HepG2 (cell line): ENCODE data around the gene ZNF175.

Source experiments
- AKAP8 ChIP-seq: sonication (generic); formaldehyde crosslinking; IDR thresholded peaks from 2 replicates; pipeline ENCODE4 v1.5.1; 2020; ENCODE audit warnings: mild to moderate bottlenecking, missing genetic modification reagents
- CTCF ChIP-seq: sonication (generic); formaldehyde crosslinking; IDR thresholded peaks from 2 replicates; pipeline ENCODE4 v1.5.0; 2020; ENCODE audit warnings: mild to moderate bottlenecking, missing genetic modification reagents, moderate library complexity
- ESRRA ChIP-seq: sonication (generic); formaldehyde crosslinking; IDR thresholded peaks from 2 replicates; pipeline ENCODE4 v1.5.1; 2020; ENCODE audit warnings: mild to moderate bottlenecking, low read depth, missing genetic modification reagents
- FOXM1 ChIP-seq: sonication (generic); formaldehyde crosslinking; IDR thresholded peaks from 2 replicates; pipeline ENCODE4 v1.5.0; 2020; ENCODE audit warnings: missing genetic modification reagents
- HMG20A ChIP-seq: IDR thresholded peaks from 2 replicates; pipeline ENCODE4 v1.6.1; 2016; ENCODE audit warnings: borderline replicate concordance
- HOXA7 ChIP-seq: sonication (generic); formaldehyde crosslinking; IDR thresholded peaks from 2 replicates; pipeline ENCODE4 v1.8.1; 2022; ENCODE audit warnings: mild to moderate bottlenecking, missing genetic modification reagents, moderate library complexity
- NR2F6 ChIP-seq, 2 experiments: IDR thresholded peaks; 2 replicates each; pipeline ENCODE4 v1.6.1; 2016; ENCODE audit warnings: antibody characterized with exemption in 1 of 2, mild to moderate bottlenecking in 1 of 2
- PAWR ChIP-seq: sonication (generic); formaldehyde crosslinking; IDR thresholded peaks from 2 replicates; pipeline ENCODE4 v1.4.0; 2020; ENCODE audit warnings: missing genetic modification reagents, mild to moderate bottlenecking, borderline replicate concordance
- POLR2A ChIP-seq, 2 experiments: IDR thresholded peaks; 2 replicates each; pipeline ENCODE4 v1.6.1; 2011; ENCODE audit warnings: low read depth in 2 of 2, low read length in 2 of 2, mild to moderate bottlenecking in 1 of 2, moderate library complexity in 1 of 2; ENCODE audit not compliant: insufficient read depth in 1 of 2
- SMC3 ChIP-seq: IDR thresholded peaks from 2 replicates; pipeline ENCODE4 v1.6.1; 2011; ENCODE audit warnings: low read length, improper control_type of control experiment
- ZFP37 ChIP-seq: sonication (generic); formaldehyde crosslinking; IDR thresholded peaks from 2 replicates; pipeline ENCODE4 v1.4.0; 2020; ENCODE audit warnings: missing genetic modification reagents, borderline replicate concordance
- ZNF274 ChIP-seq: sonication (generic); formaldehyde crosslinking; IDR thresholded peaks from 2 replicates; pipeline ENCODE4 v1.5.1; 2020; ENCODE audit warnings: mild to moderate bottlenecking, missing genetic modification reagents

DNA sequence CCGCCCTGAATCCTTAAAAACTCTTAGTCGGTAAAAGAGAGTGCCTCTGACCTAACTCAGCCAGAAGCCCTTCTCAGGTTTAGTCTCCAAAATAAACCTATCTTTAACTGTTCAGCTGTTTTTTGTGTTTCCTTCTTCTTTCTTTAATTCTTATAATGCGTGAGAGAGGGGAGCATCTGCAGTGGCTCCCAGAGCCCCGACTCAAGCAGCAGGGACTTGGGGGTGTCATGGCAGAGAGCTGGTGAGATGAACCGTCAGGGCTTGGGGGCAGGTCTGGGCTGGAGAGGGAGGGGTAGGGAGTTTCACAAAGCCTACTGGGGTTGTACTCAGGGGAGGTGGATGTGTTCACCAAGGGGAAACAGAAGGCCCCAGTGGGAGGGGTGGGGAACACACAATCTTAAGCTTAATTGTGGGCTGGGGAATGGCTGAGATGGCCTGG is 22.9 kb upstream of the ZNF175 start:
- no peak for TF ChIP-seq NR2F6 (IDR thresholded peaks at IDR 0.05)
- no peak for TF ChIP-seq NR2F6 (CRISPR knock-in tag; IDR thresholded peaks at IDR 0.05)
- no peak for TF ChIP-seq HOXA7 (CRISPR knock-in tag)
- no peak for TF ChIP-seq AKAP8 (CRISPR knock-in tag)
- no peak for TF ChIP-seq CTCF (CRISPR knock-in tag)
- no peak for TF ChIP-seq ZFP37
- TF ChIP-seq SMC3: no peak
- no peak for TF ChIP-seq HMG20A (CRISPR knock-in tag)
- TF ChIP-seq POLR2A (IDR thresholded peaks at IDR 0.05; ENCODE audit: insufficient read depth in 1 of 2, low read depth in 2 of 2, low read length in 2 of 2): no peak
- TF ChIP-seq ESRRA (CRISPR knock-in tag): no peak
- no peak for TF ChIP-seq PAWR (CRISPR knock-in tag)
- TF ChIP-seq FOXM1 (CRISPR knock-in tag): no peak
- TF ChIP-seq ZNF274: no peak
